Body of pancreas (tissue), 4 donors: Measurements from ENCODE around the gene SCO1.
"Not testable (repeated sequence)": the region's sequence is repeated elsewhere in the genome, so short reads cannot be mapped to it uniquely, and the experiment has no call there.

Experiments used
- POLR2A ChIP-seq, 3 donors: fragments of 450-650 bp; IDR thresholded peaks; one replicate each; pipeline ENCODE4 v1.6.1; 2016; ENCODE audit warnings: antibody characterized with exemption in 3 of 3, mild to moderate bottlenecking in 2 of 3
- TF ChIP-seq, protein P1 (sequence below), 7 experiments: fragments of 450-650 bp in 4 of 7; fragments of 200-600 bp in 3 of 7; sonication (generic) in 3 of 7; IDR thresholded peaks; one replicate each; pipeline ENCODE4 v1.5.1; 2016 to 2019; ENCODE audit warnings: antibody characterized with exemption in 7 of 7

DNA sequence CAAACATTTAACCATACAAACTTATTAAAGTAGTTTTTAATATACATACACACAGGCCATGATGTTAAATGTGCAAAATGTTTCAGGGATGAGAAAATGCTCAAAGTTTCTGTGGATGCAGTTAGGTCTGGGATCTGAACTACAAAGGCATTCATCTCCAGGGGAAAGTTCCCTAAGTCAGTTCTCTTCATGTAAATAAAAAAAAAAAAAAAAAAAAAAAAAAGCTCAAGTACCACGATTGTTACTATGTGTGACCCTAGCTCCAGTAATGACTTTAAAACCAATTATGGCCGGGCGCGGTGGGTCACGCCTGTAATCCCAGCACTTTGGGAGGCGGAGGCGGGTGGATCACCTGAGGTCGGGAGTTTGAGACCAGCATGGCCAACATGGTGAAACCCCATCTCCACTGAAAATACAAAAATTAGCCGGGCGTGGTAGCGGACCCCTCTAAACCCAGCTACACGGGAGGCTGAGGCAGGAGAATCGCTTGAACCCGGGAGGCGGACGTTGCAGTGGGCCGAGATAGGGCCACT, 1.4 kb downstream of the SCO1 start:
- not testable (repeated sequence) for TF ChIP-seq POLR2A (IDR thresholded peaks at IDR 0.05)
- TF ChIP-seq, protein P1, sequence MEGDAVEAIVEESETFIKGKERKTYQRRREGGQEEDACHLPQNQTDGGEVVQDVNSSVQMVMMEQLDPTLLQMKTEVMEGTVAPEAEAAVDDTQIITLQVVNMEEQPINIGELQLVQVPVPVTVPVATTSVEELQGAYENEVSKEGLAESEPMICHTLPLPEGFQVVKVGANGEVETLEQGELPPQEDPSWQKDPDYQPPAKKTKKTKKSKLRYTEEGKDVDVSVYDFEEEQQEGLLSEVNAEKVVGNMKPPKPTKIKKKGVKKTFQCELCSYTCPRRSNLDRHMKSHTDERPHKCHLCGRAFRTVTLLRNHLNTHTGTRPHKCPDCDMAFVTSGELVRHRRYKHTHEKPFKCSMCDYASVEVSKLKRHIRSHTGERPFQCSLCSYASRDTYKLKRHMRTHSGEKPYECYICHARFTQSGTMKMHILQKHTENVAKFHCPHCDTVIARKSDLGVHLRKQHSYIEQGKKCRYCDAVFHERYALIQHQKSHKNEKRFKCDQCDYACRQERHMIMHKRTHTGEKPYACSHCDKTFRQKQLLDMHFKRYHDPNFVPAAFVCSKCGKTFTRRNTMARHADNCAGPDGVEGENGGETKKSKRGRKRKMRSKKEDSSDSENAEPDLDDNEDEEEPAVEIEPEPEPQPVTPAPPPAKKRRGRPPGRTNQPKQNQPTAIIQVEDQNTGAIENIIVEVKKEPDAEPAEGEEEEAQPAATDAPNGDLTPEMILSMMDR (IDR thresholded peaks at IDR 0.05): not testable (repeated sequence)
